Suprapubic skin (tissue), 4 donors: ENCODE measurements around the gene PSAP.

Source experiments
- CTCF ChIP-seq, 2 donors: fragments of 200-600 bp in 1 of 2; fragments of 450-650 bp in 1 of 2; sonication (generic) in 1 of 2; IDR thresholded peaks; one replicate each; pipeline ENCODE4 v1.5.1; 2016 to 2019; ENCODE audit warnings: antibody characterized with exemption in 2 of 2, mild to moderate bottlenecking in 1 of 2, moderate library complexity in 1 of 2
- EP300 ChIP-seq: sonication (generic); formaldehyde crosslinking; IDR thresholded peaks from one replicate; pipeline ENCODE4 v1.6.1; 2017; ENCODE audit warnings: antibody characterized with exemption
- POLR2A ChIP-seq, 2 donors: fragments of 450-650 bp; IDR thresholded peaks; one replicate each; pipeline ENCODE4 v1.6.1; 2017; ENCODE audit warnings: antibody characterized with exemption in 2 of 2, mild to moderate bottlenecking in 2 of 2, moderate library complexity in 2 of 2
- POLR2AphosphoS5 ChIP-seq, 3 donors: sonication (generic); formaldehyde crosslinking; IDR thresholded peaks; one replicate each; pipeline ENCODE4 v1.6.1; 2017; ENCODE audit warnings: antibody characterized with exemption in 3 of 3

- TF ChIP-seq POLR2AphosphoS5 (IDR thresholded peaks at IDR 0.05) (no peak), CTCF (IDR thresholded peaks at IDR 0.05) (no peak), POLR2A (IDR thresholded peaks at IDR 0.05) (no peak), EP300 (no peak)
Observed at GRCh38 chr10:71797533-71798307, 53.3 kb downstream of the PSAP start.
